ENCODE data around the gene KCNA2.

Gene KCNA2

DNA sequence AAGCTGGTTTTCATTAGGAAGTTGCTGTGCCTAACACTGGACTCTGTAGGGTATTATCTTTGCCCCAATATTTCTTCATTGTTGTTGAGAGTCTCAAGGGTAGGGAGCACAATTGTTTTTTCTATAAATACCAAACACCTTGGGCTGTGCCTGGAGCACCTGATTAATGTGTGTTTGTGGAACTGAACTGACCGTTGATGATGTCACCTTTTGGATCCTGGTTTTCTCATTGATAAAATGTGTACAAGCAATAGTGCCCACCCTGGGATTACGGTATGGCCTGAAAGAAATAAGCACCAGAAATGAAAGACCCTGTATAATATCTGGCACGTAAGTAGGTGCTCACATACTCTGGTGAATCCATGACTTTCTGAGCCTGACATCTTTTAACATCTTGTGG lies 39.3 kb downstream of the KCNA2 start:
- DNase-seq (ENCODE audit: low read depth) = no peak

DNA sequence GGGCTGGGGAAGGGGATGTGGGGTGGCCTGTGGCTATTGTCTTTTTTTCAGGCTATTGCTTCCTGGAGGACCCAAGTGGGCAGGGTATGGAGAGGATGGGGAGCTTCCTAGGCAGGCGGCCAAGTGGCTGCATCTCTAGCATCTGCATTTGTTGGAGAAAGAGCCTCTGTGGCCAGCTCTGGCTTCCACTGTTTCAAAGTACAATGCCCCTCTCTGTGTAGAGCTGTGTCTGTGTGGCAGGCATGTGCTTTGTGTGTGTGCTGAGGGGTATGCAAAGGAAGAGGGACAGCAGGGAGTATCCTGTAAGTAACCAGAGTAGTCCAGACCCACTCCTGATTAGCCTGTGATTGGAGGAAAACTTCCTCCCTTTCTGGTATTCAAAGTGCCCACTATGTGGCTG lies 40.6 kb downstream of the KCNA2 start:
- no peak for DNase-seq (ENCODE audit: low read depth)

DNA sequence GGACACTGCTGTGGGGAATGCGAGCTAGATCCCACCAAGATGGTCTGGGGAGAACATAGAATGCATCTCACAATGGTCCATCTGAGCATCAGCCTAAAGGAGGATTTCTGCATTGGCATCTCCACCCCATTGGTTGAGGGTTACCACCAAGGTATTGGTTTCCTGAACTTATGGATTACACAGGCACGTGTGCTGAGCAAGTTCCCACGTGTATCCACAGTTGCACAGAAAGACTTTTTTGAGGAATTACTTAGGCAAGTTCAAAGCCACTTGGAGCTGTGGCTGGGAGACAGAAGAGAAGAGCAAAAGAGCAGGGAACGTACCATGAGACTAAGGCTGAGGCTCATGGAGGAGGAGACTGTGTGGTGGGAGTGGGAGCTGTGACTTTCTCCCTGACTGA lies 43.1 kb downstream of the KCNA2 start:
- DNase-seq (ENCODE audit: low read depth) = no peak

DNA sequence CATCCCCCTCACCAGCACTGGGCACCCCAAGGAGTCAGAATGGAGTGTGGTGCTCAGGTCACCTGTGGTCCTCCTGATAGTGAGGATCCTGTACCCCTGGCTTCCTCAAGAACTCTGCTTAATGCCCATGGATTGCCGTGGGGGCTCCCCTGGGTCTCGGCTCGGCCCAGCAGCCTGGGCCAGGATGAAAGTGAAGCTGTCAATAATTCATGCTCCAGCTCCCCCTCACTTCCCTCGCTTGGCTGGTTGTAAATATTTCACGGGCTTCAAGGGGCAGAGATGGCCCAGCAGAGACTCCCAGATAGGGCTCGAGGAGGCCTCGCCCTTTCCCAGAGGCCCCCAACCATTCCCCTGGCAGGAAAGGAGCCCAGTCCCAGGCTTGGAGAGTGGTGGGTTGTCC lies 44.6 kb downstream of the KCNA2 start:
- no peak for DNase-seq (ENCODE audit: low read depth)

DNA sequence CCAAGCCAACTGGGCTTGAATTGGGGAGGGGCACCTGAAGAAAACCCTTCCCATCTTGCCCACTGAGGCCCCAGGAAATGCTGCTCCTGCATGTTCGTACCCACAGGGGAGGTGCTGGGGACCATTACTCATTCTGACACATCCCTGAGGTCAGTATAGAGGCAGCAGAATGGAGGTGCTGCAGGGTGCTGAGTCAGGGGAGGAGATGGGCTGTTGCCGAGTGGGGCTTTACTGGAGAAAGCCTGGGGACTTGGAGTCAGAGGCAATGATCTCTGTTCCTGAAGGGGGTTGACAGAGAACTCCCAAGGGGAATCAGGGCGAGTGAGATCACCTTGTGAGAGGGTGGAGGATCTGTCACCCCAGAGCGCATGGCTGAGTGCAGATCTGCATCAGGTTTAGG lies 47.0 kb downstream of the KCNA2 start:
- DNase-seq (ENCODE audit: low read depth) = no peak

DNA sequence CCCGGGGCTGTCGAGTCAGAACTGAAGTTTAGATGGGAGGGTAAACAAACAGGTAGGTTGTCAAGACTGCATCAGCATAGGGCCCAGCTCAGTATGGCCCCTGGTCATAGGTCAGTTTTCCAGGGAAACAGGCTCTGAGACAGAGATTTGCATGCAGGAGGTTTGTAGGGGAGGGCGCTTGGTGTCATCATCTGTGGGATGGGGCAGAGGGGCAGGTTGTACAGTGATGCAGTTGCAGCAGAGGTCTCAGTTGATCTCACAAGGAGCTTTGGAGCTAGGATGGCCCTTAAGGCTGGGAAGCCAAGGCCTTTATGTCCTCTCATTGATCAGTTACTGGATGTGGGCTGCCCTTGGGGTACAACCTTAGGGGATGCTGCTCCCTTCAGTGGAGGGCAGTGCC lies 48.7 kb downstream of the KCNA2 start:
- no peak for DNase-seq (ENCODE audit: low read depth)

DNA sequence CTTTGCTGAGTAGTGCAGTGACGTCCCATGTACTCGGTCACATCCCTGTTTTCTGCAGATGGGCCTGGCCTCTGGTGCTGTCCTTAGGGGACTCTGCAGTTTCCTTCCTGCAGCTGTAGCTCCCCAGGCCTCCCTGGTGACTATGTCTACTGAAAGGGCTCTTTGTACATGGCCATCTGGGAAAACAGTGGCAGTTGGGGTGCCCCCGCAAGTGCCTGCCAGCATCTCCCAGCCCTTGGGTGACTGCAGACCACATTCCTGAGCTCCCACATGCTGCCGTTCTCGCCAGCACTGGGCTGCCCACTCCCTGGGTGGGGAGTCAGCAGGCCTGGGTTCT lies 49.7 kb downstream of the KCNA2 start:
- DNase-seq (ENCODE audit: low read depth) = no peak

DNA sequence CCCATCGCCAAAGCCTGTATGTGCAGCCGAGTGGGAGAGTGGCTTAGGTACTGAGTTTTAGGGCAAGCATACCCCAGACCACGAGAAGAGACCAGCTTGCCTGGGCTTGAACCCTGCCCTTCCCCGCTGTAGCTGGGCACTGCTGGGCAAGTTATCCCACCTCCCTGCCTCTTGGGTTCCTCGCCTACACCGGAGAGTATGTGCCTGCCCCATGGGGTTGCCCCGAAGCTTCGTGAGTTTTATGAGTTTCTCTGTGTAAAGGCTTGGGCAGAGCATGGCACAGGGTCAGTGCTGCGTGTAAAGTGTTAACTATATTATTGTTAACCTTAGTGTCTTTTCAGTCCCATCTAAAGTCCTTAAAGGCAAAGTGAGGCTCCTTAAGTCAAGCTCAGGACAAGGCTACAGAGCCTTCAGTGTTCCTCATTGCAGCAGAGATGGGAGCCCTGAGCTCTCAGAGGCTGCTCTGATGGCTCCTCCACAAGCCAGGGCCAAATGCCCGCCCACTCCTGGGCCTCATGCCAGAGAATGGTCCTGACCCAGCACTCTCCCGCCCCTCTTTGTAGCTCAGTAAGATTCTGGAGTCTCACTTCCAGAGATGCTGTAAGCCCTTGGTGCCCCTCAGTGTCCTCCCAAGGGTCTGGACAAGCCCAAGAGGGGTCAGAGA lies 50.2 kb downstream of the KCNA2 start:
- DNase-seq (ENCODE audit: low read depth) = no peak

DNA sequence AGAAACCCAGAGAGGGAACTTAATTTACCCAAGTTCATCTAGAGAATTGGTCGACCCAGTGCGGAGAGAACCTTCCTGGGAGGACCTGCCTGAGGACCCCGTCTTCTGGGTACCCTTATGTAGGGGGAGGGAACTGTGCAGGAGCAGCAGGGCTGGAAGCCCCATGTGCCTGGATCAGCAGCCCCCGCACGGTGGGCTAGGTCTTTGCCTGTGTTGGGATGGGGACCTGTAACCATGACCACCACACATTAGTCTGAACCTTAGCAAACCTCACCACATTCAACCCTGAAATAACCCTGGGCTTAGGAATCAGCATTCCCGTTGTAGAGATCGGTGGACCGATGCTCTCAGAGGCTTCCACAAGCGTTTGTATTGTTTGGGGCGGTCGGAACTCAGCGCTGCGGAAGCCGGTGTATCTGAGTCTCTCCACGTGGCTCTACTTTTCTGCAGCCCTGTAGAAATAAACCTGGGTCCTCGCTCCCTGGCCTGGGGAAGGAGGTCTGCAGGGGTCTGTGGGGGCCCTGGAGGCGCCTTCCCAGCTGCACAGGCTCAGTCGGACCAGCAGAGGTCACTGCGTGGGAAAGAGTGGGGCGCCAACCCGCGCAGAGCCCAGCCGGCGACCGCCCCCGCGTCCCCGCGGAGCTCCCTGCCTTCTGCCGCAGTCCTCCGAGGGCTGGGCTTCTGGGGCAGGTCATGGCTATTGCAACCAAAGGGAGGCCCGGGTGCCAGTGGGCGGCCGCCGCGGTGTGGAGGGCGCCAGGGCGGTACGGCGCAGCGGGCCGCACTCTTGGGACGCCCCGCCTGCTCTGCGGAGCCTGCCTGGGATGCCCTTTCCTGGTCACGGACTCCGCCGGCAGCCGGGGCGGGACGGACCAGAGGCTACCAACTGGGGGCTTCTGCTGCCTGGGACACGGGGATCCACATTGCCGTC lies 51.0 kb downstream of the KCNA2 start:
- peak; percentile 48 for DNase-seq (ENCODE audit: low read depth)

DNA sequence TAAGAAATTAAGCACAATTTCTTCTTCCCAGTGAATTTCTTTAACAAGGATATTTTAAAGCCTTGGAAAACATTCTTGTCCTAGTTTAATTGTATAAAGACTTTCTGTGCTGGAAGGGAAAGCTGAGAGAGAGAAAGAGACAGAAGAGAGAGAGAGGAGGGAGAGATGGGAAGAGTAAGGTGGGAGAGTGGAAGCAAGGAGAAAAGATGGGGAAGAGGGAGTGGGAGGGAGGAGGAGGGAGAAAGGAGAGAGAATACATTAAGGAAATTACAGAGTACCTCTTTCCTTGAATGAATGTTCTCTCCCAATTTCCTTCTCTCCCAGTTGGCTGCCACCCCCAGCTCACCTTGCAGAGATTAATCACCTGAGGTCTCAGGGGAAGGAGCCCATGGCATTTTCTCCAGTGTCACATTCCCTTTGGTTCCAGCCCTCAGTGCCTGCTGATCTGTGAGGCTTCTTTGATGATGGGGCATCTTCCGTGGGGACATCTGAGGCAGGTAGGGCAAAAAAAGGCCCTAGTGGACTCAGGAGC lies 54.8 kb downstream of the KCNA2 start:
- DNase-seq (ENCODE audit: low read depth) = no peak

DNA sequence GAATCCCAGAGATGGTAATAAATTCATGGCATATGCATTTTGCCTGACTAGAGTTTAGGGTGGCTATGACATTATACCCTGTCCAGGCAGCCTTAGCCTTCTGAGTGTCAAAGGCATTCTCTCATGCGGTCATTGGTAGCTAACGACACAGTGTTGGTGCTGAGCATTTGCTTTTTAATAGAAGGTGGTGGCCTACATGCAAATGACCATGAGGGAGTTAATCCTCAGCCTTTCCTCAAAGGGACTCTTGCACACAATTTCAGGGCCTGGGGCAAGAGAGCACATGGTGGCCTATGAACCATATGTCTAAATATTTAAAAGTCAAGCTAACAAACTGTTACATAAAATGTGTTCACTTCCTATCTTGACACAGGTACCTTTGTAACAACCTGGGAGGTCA lies 56.3 kb downstream of the KCNA2 start:
- no peak for DNase-seq (ENCODE audit: low read depth)

DNA sequence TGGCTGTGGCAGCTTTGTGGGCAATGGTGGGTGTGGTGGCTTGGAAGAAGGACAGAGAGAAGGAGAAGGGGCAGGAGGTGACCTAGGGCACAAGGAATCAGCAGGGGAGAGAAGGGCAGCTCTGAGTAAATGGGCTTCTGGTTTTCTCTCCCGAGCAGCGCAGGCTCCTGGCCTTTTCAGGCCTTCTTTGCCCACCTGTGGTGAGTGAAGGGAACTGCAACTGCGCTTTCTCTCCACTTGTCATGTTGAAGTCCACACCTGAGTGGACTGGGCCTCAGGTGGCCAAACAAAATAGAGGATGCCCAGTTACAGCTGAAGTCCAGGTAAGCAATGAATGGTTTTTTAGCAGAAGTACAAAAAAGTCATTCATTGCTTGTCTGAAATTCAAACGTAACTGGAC lies 57.8 kb downstream of the KCNA2 start:
- DNase-seq (ENCODE audit: low read depth) = no peak

DNA sequence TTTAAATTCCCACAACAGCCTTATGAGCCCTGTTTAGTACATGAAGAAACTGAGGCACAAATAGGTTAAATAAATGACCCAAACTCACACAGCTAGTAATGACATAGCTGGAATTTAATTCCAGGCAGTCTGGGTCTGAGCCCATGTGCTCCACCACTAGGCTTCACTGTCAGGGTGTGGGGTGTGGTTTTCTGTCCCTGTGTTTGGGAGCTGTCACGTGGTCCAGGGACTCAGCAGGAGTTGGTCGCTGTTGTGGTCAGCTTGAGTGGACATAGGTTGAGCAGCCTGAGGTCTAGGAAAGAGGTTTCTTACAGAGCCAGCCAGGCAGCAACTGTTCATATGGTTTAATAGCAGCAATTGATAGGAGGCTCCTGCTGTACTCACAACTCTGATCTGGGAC lies 59.1 kb downstream of the KCNA2 start:
- no peak for DNase-seq (ENCODE audit: low read depth)

DNA sequence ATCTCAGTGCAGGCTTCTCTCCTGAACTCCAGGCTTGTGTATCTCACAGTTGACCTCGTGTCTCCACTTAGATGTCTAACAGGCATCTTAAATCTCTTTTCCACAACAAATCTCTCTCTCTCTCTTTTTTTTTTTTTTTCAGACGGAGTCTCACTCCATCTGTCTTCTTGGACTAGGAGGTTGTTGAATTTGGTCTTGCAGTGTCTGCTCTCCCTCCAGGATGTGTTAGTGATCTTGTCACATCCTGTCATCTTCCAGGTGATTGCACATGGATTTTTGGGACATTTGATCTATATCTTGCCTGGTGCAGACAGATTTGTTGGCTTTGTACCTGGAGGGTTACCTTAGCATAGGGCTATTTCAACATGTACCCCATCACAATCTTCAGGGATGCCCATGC lies 60.7 kb downstream of the KCNA2 start:
- DNase-seq (ENCODE audit: low read depth) = no peak

DNA sequence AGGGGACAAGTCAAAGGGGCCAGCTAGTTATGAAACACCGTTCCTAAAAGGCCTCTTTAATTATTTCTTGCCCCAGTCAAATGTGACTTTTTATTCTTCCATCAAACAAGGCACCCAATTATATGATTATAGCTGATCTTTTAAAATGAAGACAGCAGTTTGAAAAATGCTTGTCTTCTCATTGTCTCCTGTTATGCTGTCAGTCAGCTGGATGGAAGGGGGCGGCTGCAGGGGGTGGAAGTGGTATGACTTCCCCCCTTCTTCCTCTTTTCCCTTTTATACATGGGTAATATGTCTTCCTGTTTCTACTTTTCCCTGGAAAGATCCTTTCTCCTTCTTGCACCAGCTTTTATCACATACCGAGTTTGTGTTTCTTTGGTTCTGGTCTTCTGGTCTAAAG lies 61.4 kb downstream of the KCNA2 start:
- no peak for DNase-seq (ENCODE audit: low read depth)

All from stimulated activated CD8-positive, alpha-beta memory T cell treated with anti-CD3 and anti-CD28 coated beads, Interleukin-12 subunit alpha, Interleukin-12 subunit beta, amount 100 ng/mL, for 4 hours (primary cell).